Rectal smooth muscle tissue (tissue), 1 donor: ENCODE data around the gene UACA.
A peak's percentile ranks its signal among the peaks of the same experiment; 100 is the strongest.

Experiments used
- H3K27ac ChIP-seq: one replicate; pipeline ENCODE4 v1.7.0; 2013; ENCODE audit warnings: low read depth, low read length, inconsistent platforms
- H3K27me3 ChIP-seq: one replicate; pipeline ENCODE4 v1.7.0; 2013; ENCODE audit warnings: low read length; ENCODE audit not compliant: control insufficient read depth, insufficient read depth
- H3K36me3 ChIP-seq: one replicate; pipeline ENCODE4 v1.7.0; 2013; ENCODE audit warnings: low read length; ENCODE audit not compliant: control insufficient read depth, insufficient read depth
- H3K4me1 ChIP-seq: one replicate; pipeline ENCODE4 v1.7.0; 2013; ENCODE audit warnings: low read length; ENCODE audit not compliant: control insufficient read depth, insufficient read depth
- H3K4me3 ChIP-seq: one replicate; pipeline ENCODE4 v1.7.0; 2013; ENCODE audit warnings: low read length
- H3K9ac ChIP-seq: one replicate; pipeline ENCODE4 v1.7.0; 2013; ENCODE audit warnings: low read length

The UACA gene

DNA sequence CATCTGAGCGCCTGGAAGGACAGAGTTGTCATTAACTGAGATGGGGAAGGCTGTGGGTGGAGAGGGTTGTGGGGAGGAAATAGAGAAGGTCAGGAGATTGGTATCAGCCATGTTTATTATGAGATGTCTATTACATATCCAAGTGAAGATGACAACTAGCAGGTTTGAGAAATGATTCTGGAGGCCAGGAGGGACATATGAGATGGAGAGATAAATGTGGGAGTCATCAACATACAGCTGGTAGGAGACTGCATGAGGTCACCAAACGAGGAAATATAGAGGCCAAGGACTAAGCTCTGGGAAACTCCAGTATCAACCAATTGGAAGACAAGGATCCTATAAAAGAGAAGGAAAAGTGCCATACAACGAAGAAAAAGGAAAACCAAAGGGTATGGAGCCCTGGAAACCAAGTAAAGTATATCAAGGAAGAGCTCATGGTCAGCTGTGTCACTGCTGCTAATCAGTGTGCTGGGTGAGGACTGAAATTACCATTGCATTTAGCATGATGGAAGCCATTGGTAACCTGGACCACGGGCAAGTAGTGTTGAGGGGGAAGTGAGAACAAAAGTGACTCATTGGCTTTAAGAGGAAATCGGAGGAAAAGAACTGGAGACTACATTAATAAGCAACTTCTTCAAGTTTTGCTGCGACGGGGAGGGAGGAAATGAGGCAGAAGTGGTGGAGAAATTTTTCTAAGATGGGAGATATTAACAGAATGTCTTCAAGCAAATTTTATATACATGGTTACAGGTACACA lies 14.0 kb upstream of the UACA start:
- H3K27ac ChIP-seq, result no peak overlapping the region
- no peak overlapping the region for H3K9ac ChIP-seq
- no peaks in the 10 kb centered on the region for H3K36me3 ChIP-seq
- H3K4me1 ChIP-seq, result no peaks in the 10 kb centered on the region
- H3K27me3 ChIP-seq, result no peaks in the 10 kb centered on the region
- no peak overlapping the region for H3K4me3 ChIP-seq

DNA sequence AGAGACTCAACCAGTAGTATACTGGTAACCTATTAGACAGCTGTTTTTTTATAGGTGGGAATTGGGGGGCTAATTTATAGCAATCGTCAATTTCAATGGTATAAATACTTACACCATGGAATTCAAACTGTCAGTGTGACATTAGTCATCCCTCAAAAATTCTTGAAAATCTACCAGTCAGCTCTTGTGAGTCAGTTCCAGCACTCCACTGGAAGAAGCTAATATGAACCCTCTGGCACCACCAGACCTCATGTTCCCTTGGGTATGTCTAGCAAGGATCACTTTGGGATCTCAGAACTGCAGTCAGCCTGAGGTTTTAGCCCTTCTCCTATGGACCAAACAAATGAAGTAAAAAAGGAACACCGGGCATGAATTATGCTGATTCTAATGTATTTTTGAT lies 11.8 kb upstream of the UACA start:
- no peak overlapping the region for H3K27ac ChIP-seq
- no peaks in the 10 kb centered on the region for H3K27me3 ChIP-seq
- no peak overlapping the region for H3K9ac ChIP-seq
- no peak overlapping the region for H3K4me3 ChIP-seq
- no peaks in the 10 kb centered on the region for H3K36me3 ChIP-seq
- no peaks in the 10 kb centered on the region for H3K4me1 ChIP-seq

DNA sequence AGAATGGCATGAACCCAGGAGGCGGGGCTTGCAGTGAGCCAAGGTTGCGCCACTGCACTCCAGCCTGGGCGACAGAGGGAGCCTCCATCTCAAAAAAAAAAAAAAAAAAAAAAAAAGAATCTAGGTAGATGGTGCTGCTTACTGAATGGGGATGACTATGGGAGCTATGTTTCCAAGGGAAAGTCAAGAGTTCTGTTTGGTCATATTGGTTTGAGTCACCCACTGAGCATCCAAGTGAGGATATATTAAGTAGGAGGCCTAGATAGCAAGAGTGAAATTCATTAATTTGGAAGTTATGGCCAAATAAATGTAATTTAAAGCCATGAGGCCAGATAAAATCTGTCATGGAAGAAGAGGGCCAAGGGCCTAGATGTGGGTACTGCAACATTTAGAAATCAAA lies 9.0 kb upstream of the UACA start:
- Histone ChIP-seq H3K9ac (no peak overlapping the region), H3K27ac (no peak overlapping the region)

DNA sequence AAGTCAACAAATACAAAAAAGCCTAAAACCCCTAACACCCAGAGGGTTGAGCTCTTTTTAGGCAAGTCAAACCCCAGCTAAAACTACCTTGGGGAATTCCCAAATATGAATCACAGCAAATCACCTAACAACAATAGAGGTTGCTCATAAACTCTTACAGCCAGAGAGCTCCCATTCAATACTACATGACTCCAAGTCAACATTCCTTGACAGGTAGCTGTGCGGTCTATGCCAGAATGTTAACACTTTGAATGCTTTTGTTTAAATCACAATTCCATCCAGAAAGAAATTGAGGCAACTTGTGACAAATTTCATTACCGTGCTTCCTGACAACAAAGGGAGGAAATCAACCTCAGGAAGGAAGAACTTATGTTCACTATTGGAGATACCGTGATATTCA lies 7.5 kb upstream of the UACA start:
- no peak overlapping the region for H3K27ac ChIP-seq
- H3K4me1 ChIP-seq, result no peaks in the 10 kb centered on the region
- no peak overlapping the region for H3K4me3 ChIP-seq
- H3K9ac ChIP-seq, result no peak overlapping the region
- no peaks in the 10 kb centered on the region for H3K27me3 ChIP-seq
- H3K36me3 ChIP-seq, result no peaks in the 10 kb centered on the region

More for the DNA sequence above, 9.0 kb upstream of the UACA start:
- Histone ChIP-seq H3K4me1 (no peaks in the 10 kb centered on the region), H3K4me3 (no peak overlapping the region), H3K36me3 (no peaks in the 10 kb centered on the region), H3K27me3 (no peaks in the 10 kb centered on the region)

DNA sequence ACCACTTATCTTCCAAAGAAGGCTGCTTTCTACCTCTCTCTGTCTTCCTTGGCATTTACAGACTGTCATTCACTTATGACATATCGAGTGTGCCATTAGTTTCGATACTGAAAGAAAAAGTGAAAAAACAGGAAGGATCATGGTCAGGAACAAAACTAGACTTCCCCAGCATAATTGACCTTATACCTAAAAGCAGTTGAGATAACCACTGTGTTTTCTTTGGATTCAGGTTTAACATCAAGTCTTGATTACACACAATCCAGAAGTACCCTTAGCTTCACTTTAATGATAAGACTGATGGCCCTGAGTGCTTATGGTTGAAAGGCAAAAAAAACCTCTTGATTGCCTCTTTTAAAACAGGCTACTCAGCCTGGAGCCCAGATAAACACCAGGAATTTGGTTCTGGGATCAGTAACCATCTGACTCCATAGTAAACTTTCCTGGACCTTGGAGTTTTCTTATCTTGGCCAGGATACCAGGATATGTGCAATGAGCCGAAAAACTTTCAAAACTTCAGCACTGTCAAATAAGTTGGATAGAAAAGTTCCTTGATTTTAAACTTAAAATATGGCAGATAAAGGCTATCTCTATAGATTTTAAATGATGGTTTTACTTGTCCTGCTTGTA lies 5.0 kb upstream of the UACA start:
- no peaks in the 10 kb centered on the region for H3K27me3 ChIP-seq
- H3K9ac ChIP-seq, result no peak overlapping the region
- no peaks in the 10 kb centered on the region for H3K36me3 ChIP-seq
- no peak overlapping the region for H3K27ac ChIP-seq
- no peaks in the 10 kb centered on the region for H3K4me1 ChIP-seq
- H3K4me3 ChIP-seq, result no peak overlapping the region

DNA sequence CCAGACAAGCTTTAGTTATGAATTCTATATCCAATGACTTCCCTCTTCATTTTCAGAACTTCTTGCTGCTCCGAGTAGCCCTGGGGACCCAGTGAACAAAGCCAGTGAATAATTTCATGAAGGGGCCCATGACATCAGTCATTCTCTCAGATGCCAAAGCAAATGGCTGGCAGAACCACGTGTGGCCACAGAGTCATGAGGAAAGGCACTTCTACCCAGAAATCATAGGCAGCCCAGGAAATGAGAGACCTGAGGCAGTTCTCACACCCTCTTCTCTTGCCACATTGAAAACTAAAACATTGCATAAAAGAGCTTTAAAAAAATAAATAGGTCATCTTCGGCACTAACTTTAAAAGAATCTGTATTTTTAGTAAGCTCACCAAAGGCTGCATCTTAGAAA lies 4.3 kb upstream of the UACA start:
- Histone ChIP-seq H3K9ac (no peak overlapping the region), H3K4me3 (no peak overlapping the region), H3K4me1 (no peaks in the 10 kb centered on the region), H3K27ac (no peak overlapping the region), H3K27me3 (no peaks in the 10 kb centered on the region), H3K36me3 (no peaks in the 10 kb centered on the region)

DNA sequence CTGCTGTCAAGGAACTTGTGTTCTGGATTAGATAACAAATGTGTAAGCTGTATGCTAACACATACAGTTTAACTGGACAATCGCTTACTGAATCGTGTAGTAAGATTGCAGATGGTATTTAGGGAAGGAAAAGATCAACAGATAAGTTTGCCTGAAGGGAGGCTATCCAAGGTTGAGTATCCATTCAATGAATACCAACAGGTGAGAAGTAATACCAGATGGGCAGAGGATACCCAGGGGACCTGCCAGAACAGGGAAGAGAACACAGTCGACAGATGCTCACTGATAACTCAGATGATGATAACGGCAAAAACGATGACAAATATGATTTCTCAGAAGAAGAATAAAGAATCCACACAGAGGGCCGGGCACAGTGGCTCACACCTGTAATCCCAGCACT lies 3.2 kb upstream of the UACA start:
- H3K4me1 ChIP-seq, result no peaks in the 10 kb centered on the region
- H3K27me3 ChIP-seq, result no peaks in the 10 kb centered on the region
- no peak overlapping the region for H3K27ac ChIP-seq
- H3K36me3 ChIP-seq, result no peaks in the 10 kb centered on the region
- H3K4me3 ChIP-seq, result no peak overlapping the region
- H3K9ac ChIP-seq, result no peak overlapping the region

DNA sequence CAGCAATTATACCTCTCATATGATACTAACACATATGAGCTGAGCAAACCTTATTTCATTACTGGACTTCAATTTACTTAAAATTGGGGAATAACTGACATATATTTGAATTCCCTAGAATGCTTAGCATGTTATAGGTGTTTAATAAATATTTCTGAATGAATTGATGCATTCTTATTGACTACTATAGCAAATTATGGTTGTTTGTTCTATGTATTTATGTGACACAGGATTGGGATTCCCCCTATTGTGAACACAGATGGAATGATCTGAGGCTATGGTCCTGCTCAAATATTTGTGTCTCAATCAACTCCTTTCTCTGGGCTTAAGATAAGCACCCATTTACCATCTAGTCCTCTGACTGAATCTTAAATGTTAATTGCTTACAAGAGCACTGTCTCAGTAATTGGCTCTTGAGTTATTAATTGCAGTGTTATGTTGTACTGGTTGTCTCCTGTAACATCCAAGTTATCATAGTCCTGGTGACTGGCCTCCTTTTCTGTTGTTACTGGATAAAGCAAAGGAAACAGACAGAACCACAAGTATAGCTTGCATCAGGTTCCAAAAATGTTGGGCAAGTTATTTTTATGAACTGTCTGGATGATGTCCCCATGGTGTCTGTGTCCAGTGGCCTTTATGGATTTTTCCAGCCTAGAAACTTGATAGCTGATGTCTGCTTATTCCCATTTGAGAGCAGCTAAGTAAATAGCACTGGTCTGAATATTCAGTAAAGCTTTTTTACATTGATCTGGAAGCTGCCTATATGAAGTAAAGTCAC lies 2.3 kb upstream of the UACA start:
- no peak overlapping the region for H3K9ac ChIP-seq
- no peaks in the 10 kb centered on the region for H3K27me3 ChIP-seq
- no peaks in the 10 kb centered on the region for H3K4me1 ChIP-seq
- no peaks in the 10 kb centered on the region for H3K36me3 ChIP-seq
- no peak overlapping the region for H3K27ac ChIP-seq
- no peak overlapping the region for H3K4me3 ChIP-seq

DNA sequence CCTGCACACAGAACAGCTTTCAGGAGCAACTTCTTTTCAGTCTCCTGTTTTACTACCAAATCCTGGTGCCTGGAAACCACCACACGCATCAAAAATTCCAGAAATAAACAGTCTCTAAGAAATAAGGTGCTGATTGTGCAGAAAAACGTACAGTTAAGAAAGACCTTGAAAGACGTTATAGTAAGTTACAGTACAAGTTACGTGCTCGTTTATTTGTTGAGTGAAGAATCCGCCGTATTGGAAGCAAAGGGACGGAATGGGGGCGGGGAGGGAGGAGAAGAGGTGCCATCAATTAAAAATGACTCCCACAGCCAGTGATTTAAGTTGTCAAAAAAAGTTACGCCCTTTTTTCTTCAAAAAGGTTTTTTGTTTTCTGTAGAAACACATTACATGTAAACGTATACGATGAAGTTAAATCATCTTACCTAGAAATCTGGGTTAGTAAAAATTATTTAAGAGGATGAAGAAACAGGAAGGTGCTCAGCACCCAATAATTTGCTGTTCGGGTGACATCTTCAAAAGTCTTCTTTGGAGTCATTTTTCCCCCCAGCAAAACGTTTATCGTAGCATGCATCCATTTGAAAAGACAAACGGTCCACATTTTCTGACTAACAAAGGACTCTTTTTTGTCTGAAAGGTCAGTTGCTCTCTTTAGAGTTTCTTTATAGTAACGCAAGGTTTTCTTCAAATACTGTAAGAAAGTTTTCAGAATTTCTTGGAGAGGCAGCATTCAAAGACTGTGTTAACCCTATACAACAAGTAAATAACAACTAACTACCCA lies 782 bp upstream of the UACA start:
- no peaks in the 10 kb centered on the region for H3K4me1 ChIP-seq
- H3K36me3 ChIP-seq, result no peaks in the 10 kb centered on the region
- H3K27ac ChIP-seq, result peak overlapping the region; percentile 17
- no peaks in the 10 kb centered on the region for H3K27me3 ChIP-seq
- peak overlapping the region; percentile 81 for H3K4me3 ChIP-seq
- H3K9ac ChIP-seq, result no peak overlapping the region

DNA sequence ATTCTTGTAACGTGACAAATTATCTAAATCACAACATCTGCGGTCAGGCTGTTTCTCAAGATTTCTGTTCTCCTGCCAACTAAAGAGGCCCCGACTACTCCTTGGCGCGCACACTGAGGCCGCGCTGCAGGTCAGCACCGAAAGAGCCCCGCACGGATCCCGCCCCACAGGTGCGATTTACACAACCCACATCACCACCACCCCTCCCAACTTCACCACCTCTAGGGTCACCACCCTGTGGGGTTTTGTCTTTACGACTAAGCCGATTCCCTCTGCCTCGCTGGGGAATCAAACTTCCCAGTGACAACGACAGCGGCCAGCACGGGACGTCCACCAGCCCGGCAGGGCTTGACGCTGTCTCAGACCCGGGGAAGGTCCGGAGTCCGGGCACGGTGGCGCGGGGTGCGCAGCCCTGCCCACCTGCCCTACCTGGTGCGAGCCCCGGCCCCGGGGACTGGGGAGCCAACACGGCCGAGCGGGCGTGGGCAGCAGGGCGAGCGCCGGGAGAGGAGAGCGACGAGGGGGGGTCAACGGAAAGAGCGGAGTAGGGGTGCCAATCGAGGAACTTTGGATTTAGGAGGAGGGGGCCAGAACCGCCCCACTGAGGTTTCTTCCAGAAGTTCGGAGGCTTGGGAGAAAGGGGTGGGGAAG lies 764 bp downstream of the UACA start:
- Histone ChIP-seq H3K4me3 (peak overlapping the region; percentile 81), H3K36me3 (no peaks in the 10 kb centered on the region), H3K4me1 (no peaks in the 10 kb centered on the region), H3K27me3 (no peaks in the 10 kb centered on the region), H3K27ac (peak overlapping the region; percentile 71), H3K9ac (no peak overlapping the region)

DNA sequence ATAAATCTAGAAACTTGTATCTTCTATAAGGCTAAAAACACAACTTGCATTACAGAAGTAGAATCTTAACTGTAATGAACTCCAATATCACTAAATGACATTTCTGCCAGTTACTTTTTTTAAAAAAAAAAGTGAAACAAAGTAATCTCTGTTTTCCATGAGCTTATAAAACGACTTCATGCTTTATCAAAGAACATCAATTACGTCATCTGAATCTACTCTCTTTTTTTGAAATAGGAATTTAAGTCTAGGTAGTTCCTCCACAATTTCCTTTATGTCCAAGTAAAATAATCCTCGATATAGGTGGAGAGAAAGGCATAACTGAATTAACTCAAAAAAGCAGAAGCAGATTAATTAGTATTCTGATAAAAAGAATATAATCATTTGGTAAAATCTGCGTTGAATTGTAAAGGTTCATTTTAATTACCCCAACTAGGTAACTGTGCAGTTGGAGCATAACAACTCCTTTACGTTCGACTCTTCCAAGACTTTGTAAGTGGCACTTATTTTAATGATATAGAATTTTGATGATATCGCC lies 1.4 kb downstream of the UACA start:
- H3K4me3 ChIP-seq, result peak overlapping the region; percentile 81
- no peak overlapping the region for H3K9ac ChIP-seq
- H3K4me1 ChIP-seq, result no peaks in the 10 kb centered on the region
- no peak overlapping the region for H3K27ac ChIP-seq
- no peaks in the 10 kb centered on the region for H3K27me3 ChIP-seq
- no peaks in the 10 kb centered on the region for H3K36me3 ChIP-seq
